ENCODE measurements around the gene TAP2.
"Not testable (repeated sequence)": the region's sequence is repeated elsewhere in the genome, so short reads cannot be mapped to it uniquely, and the experiment has no call there.

Gene TAP2

GRCh38 chr6:32879691-32880090, 41.2 kb upstream of the TAP2 start:
- TF ChIP-seq CTCF (IDR thresholded peaks at IDR 0.05; ENCODE audit: insufficient read depth, low read depth, low read length, missing control alignments) = no peak
- H3K4me3 ChIP-seq (ENCODE audit: low read length) = no peak overlapping the region

GRCh38 chr6:32876603-32877002, 38.1 kb upstream of the TAP2 start:
- DNase-seq (ENCODE audit: low read depth) = no peak
- no peak for TF ChIP-seq CTCF (IDR thresholded peaks at IDR 0.05; ENCODE audit: insufficient read depth, low read depth, low read length, missing control alignments)
- no peak overlapping the region for H3K4me3 ChIP-seq (ENCODE audit: low read length)

More at GRCh38 chr6:32879691-32880090, 41.2 kb upstream of the TAP2 start:
- DNase-seq (ENCODE audit: low read depth) = no peak

- DNase-seq (ENCODE audit: low read depth) = not testable (repeated sequence)
Observed at GRCh38 chr6:32873947-32874346, 35.4 kb upstream of the TAP2 start.

GRCh38 chr6:32868257-32868788, 29.8 kb upstream of the TAP2 start:
- peak; percentile 91 for TF ChIP-seq CTCF (IDR thresholded peaks at IDR 0.05; ENCODE audit: insufficient read depth, low read depth, low read length, missing control alignments)
- DNase-seq (ENCODE audit: low read depth) = peak; percentile 73

More at GRCh38 chr6:32873947-32874346, 35.4 kb upstream of the TAP2 start:
- H3K4me3 ChIP-seq (ENCODE audit: low read length) = not testable (repeated sequence)

GRCh38 chr6:32867554-32868256, 29.2 kb upstream of the TAP2 start:
- TF ChIP-seq CTCF (IDR thresholded peaks at IDR 0.05; ENCODE audit: insufficient read depth, low read depth, low read length, missing control alignments) = no peak
- H3K4me3 ChIP-seq (ENCODE audit: low read length) = no peak overlapping the region
- no peak for DNase-seq (ENCODE audit: low read depth)

More at GRCh38 chr6:32868257-32868788, 29.8 kb upstream of the TAP2 start:
- no peak overlapping the region for H3K4me3 ChIP-seq (ENCODE audit: low read length)

GRCh38 chr6:32867022-32867477, 28.5 kb upstream of the TAP2 start:
- no peak overlapping the region for H3K4me3 ChIP-seq (ENCODE audit: low read length)
- no peak for TF ChIP-seq CTCF (IDR thresholded peaks at IDR 0.05; ENCODE audit: insufficient read depth, low read depth, low read length, missing control alignments)
- no peak for DNase-seq (ENCODE audit: low read depth)

GRCh38 chr6:32865724-32866443, 27.3 kb upstream of the TAP2 start:
- no peak for TF ChIP-seq CTCF (IDR thresholded peaks at IDR 0.05; ENCODE audit: insufficient read depth, low read depth, low read length, missing control alignments)
- DNase-seq (ENCODE audit: low read depth) = no peak

More at GRCh38 chr6:32865724-32866443, 27.3 kb upstream of the TAP2 start:
- no peak overlapping the region for H3K4me3 ChIP-seq (ENCODE audit: low read length)
